CD4-positive, alpha-beta T cell treated with Interleukin-21 for 1 hour (primary cell): ENCODE results near the gene CCDC33.
A peak's percentile ranks its signal among the peaks of the same experiment; 100 is the strongest.

Experiments used
- DNase-seq: peaks from one replicate; pipeline ENCODE4 v3.0.0-alpha.2; 2020

CCDC33 gene

GRCh38 chr15:74291101-74292071, 55.3 kb downstream of the CCDC33 start:
- DNase-seq: peak; percentile 45

GRCh38 chr15:74293021-74293810, 57.1 kb downstream of the CCDC33 start:
- DNase-seq: no peak

- no peak for DNase-seq
Measured at GRCh38 chr15:74294010-74294409, 57.9 kb downstream of the CCDC33 start.

- no peak for DNase-seq
Measured at GRCh38 chr15:74295800-74296199, 59.7 kb downstream of the CCDC33 start.

GRCh38 chr15:74297887-74298286, 61.8 kb downstream of the CCDC33 start:
- DNase-seq: no peak

GRCh38 chr15:74300057-74300795, 64.1 kb downstream of the CCDC33 start:
- no peak for DNase-seq

- DNase-seq: no peak
Measured at GRCh38 chr15:74301583-74302361, 65.6 kb downstream of the CCDC33 start.

- peak; percentile 20 for DNase-seq
Measured at GRCh38 chr15:74302821-74303359, 66.8 kb downstream of the CCDC33 start.

- DNase-seq: no peak
Measured at GRCh38 chr15:74303741-74304309, 67.7 kb downstream of the CCDC33 start.

- no peak for DNase-seq
Measured at GRCh38 chr15:74304431-74304830, 68.3 kb downstream of the CCDC33 start.

GRCh38 chr15:74305687-74306086, 69.6 kb downstream of the CCDC33 start:
- no peak for DNase-seq

- no peak for DNase-seq
Measured at GRCh38 chr15:74306781-74307217, 70.7 kb downstream of the CCDC33 start.

GRCh38 chr15:74307827-74308811, 72.0 kb downstream of the CCDC33 start:
- peak; percentile 34 for DNase-seq

GRCh38 chr15:74311734-74312444, 75.8 kb downstream of the CCDC33 start:
- DNase-seq: no peak

- no peak for DNase-seq
Measured at GRCh38 chr15:74312445-74313007, 76.4 kb downstream of the CCDC33 start.

GRCh38 chr15:74313889-74314288, 77.8 kb downstream of the CCDC33 start:
- DNase-seq: no peak

GRCh38 chr15:74314795-74315438, 78.8 kb downstream of the CCDC33 start:
- no peak for DNase-seq

GRCh38 chr15:74315626-74316025, 79.5 kb downstream of the CCDC33 start:
- DNase-seq: no peak

- DNase-seq: no peak
Measured at GRCh38 chr15:74316141-74316540, 80.0 kb downstream of the CCDC33 start.
